ENCODE data around the gene WNT2.

- no peak for TF ChIP-seq CTCF (optimal IDR thresholded peaks at IDR 0.05 in 1 of 3, IDR thresholded peaks at IDR 0.05 in 1 of 3, conservative IDR thresholded peaks at IDR 0.05 in 1 of 3; ENCODE audit: extremely low read depth in 1 of 3, insufficient read depth in 2 of 3, low read length in 3 of 3)
- no peak for TF ChIP-seq EZH2 (IDR thresholded peaks at IDR 0.05; ENCODE audit: low read length)
These were observed 50.7 kb downstream of the WNT2 start for GRCh38 chr7:117272017-117272759.
